HUES48 (cell line): ENCODE results near the gene MACROD2.
A peak's percentile ranks its signal among the peaks of the same experiment; 100 is the strongest.

Experiments used
- H3K27ac ChIP-seq: one replicate; pipeline ENCODE4 v1.7.0; 2013; ENCODE audit warnings: low read depth, low read length, inconsistent platforms
- H3K27me3 ChIP-seq: 2 replicates; pipeline ENCODE4 v1.6.1; 2013; ENCODE audit warnings: mild to moderate bottlenecking, low read length; ENCODE audit not compliant: control insufficient read depth, insufficient read depth
- H3K36me3 ChIP-seq: 2 replicates; pipeline ENCODE4 v1.6.1; 2013; ENCODE audit warnings: low read length; ENCODE audit not compliant: control insufficient read depth, insufficient read depth
- H3K4me1 ChIP-seq: 2 replicates; pipeline ENCODE4 v1.6.1; 2013; ENCODE audit warnings: mild to moderate bottlenecking, low read length; ENCODE audit not compliant: control insufficient read depth, insufficient read depth
- H3K4me3 ChIP-seq: 2 replicates; pipeline ENCODE4 v1.5.1; 2013; ENCODE audit warnings: mild to moderate bottlenecking, low read depth, low read length
- H3K9ac ChIP-seq: 2 replicates; pipeline ENCODE4 v1.6.1; 2013; ENCODE audit warnings: mild to moderate bottlenecking, low read depth, low read length, moderate library complexity
- H3K9me3 ChIP-seq: 2 replicates; pipeline ENCODE4 v1.6.1; 2013; ENCODE audit warnings: low read length; ENCODE audit not compliant: control insufficient read depth, insufficient read depth

The MACROD2 gene

GRCh38 chr20:14848806-14849205 lies 853.5 kb downstream of the MACROD2 start:
- Histone ChIP-seq H3K27ac (no peak overlapping the region), H3K36me3 (no peaks in the 10 kb centered on the region), H3K27me3 (no peaks in the 10 kb centered on the region), H3K9ac (no peak overlapping the region), H3K4me1 (0 out of 2 replicates have a peak, but pooled peaks cover 3% of the 10 kb centered on the region), H3K4me3 (no peak overlapping the region), H3K9me3 (no peaks in the 10 kb centered on the region)

- Histone ChIP-seq H3K4me3 (no peak overlapping the region), H3K9me3 (no peaks in the 10 kb centered on the region), H3K27me3 (no peaks in the 10 kb centered on the region), H3K27ac (no peak overlapping the region), H3K36me3 (no peaks in the 10 kb centered on the region), H3K4me1 (0 out of 2 replicates have a peak, but pooled peaks cover 3% of the 10 kb centered on the region), H3K9ac (no peak overlapping the region)
Observed at GRCh38 chr20:14853079-14853478, 857.8 kb downstream of the MACROD2 start.

DNA sequence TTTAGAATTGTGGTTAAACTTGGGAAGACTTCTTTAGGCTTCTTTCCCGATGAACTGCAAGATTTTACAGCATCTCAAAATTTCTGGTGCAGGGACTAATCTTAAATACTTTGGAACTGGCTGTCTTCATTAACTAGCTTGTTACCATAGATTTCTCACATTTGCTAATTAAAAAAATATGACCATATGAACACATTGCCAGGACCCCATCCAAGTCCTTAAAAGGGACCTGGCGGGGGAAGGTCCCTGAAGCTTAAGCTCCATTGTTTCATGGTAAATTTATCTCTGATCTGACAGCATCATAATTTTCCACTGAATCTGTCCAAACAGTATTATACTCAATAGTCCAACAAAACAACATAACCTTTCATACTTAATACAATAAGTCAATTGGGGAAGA lies 859.9 kb downstream of the MACROD2 start:
- H3K4me1 ChIP-seq, result peaks cover 9% of the 10 kb centered on the region
- H3K36me3 ChIP-seq, result no peaks in the 10 kb centered on the region
- H3K9ac ChIP-seq, result no peak overlapping the region
- no peaks in the 10 kb centered on the region for H3K9me3 ChIP-seq
- H3K27me3 ChIP-seq, result no peaks in the 10 kb centered on the region
- no peak overlapping the region for H3K4me3 ChIP-seq
- H3K27ac ChIP-seq, result no peak overlapping the region

- Histone ChIP-seq H3K4me3 (no peak overlapping the region), H3K9me3 (no peaks in the 10 kb centered on the region), H3K9ac (no peak overlapping the region), H3K27ac (no peak overlapping the region), H3K4me1 (peaks cover 20% of the 10 kb centered on the region), H3K27me3 (no peaks in the 10 kb centered on the region), H3K36me3 (no peaks in the 10 kb centered on the region)
Observed at GRCh38 chr20:14859627-14860026, 864.3 kb downstream of the MACROD2 start.

- H3K4me3 ChIP-seq, result no peak overlapping the region
- H3K9me3 ChIP-seq, result no peaks in the 10 kb centered on the region
- peak overlapping the region; percentile 53 for H3K27ac ChIP-seq
- H3K9ac ChIP-seq, result no peak overlapping the region
- no peaks in the 10 kb centered on the region for H3K36me3 ChIP-seq
- no peaks in the 10 kb centered on the region for H3K27me3 ChIP-seq
- peaks cover 25% of the 10 kb centered on the region for H3K4me1 ChIP-seq
Observed at GRCh38 chr20:14860410-14860814, 865.1 kb downstream of the MACROD2 start.

GRCh38 chr20:14861028-14861699 lies 865.8 kb downstream of the MACROD2 start:
- H3K27ac ChIP-seq, result peak overlapping the region; percentile 53
- H3K4me1 ChIP-seq, result peaks cover 28% of the 10 kb centered on the region
- H3K9me3 ChIP-seq, result no peaks in the 10 kb centered on the region
- H3K4me3 ChIP-seq, result no peak overlapping the region
- H3K36me3 ChIP-seq, result no peaks in the 10 kb centered on the region
- no peak overlapping the region for H3K9ac ChIP-seq
- no peaks in the 10 kb centered on the region for H3K27me3 ChIP-seq

DNA sequence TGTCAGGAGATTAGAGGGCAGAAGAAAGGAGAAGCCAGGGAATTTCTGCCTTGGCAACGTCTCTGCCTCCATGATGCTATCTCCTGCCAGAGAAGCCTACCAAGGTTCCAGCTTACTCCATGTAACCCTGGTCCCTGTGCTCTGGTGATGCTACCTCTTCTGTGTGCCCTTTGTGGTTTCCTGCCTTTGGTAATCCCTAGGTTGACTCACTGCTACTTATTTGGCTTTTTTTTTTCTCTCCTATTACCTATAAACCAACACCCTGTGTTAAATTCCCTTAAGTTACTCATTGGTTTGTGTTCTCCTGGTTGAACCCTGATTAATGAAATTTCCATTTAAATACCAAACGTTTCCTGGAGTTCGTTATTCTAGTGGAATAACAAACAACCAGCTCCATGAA lies 869.9 kb downstream of the MACROD2 start:
- Histone ChIP-seq H3K9ac (no peak overlapping the region), H3K27ac (no peak overlapping the region), H3K4me3 (no peak overlapping the region), H3K27me3 (no peaks in the 10 kb centered on the region), H3K4me1 (peaks cover 21% of the 10 kb centered on the region), H3K36me3 (no peaks in the 10 kb centered on the region), H3K9me3 (no peaks in the 10 kb centered on the region)

DNA sequence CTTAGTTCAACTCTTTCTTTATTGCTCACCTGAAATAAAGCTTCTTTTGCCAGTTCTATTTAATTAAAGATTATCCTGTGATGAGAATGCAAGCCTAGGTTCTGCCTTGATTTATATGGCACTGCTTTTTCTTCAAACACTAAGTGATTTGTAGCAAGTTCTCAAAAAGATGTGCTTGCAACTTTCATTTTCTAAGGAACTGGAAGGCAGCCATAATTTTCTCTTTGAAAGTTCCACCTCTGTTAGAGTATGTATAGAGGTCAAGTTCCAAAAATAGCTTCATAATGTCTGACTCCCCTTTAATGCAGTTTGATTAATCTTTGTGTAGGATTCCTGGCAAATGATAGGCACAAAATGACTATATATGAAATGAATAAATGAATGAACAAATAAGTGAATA lies 870.4 kb downstream of the MACROD2 start:
- Histone ChIP-seq H3K4me3 (no peak overlapping the region), H3K9ac (no peak overlapping the region), H3K36me3 (no peaks in the 10 kb centered on the region), H3K4me1 (peaks cover 18% of the 10 kb centered on the region), H3K9me3 (no peaks in the 10 kb centered on the region), H3K27me3 (no peaks in the 10 kb centered on the region), H3K27ac (no peak overlapping the region)

- no peaks in the 10 kb centered on the region for H3K36me3 ChIP-seq
- peaks cover 8% of the 10 kb centered on the region; the same call in 1 of the 2 replicates for H3K4me1 ChIP-seq
- H3K27me3 ChIP-seq, result no peaks in the 10 kb centered on the region
- no peak overlapping the region for H3K27ac ChIP-seq
- no peak overlapping the region for H3K9ac ChIP-seq
- H3K4me3 ChIP-seq, result no peak overlapping the region
- H3K9me3 ChIP-seq, result no peaks in the 10 kb centered on the region
Observed at GRCh38 chr20:14866841-14867514, 871.7 kb downstream of the MACROD2 start.

DNA sequence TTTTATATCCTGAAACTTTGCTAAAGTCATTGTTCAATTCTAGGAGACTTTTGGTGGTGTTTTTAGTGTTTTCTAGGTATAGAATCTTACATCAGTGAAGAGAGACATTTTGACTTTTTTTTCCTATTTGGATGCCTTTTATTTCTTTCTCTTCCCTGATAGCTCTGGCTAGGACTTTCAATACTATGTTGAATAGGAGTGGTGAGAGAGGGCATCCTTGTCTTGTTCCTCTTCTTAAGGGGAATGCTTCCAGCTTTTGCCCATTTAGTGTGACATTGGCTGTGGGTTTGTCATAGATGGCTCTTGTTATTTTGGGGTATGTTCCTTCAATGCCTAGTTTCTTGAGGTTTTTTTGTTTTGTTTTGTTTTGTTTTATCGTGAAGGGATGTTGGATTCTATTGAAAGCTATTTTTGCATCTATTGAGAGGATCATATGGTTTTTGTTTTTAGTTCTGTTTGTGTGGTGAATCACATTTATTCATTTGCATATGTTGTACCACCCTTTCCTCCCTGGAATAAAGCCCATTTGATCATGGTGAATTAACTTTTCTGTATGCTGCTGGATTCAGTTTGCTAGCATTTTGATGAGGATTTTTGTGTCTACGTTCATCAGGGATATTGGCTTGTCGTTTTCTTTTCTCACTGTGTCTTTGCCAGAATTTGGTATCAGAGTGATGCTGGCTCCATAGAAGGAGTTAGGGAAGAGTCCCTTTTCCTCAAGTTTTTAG lies 882.1 kb downstream of the MACROD2 start:
- no peaks in the 10 kb centered on the region for H3K27me3 ChIP-seq
- H3K9ac ChIP-seq, result no peak overlapping the region
- H3K4me1 ChIP-seq, result no peaks in the 10 kb centered on the region
- no peaks in the 10 kb centered on the region for H3K36me3 ChIP-seq
- no peaks in the 10 kb centered on the region for H3K9me3 ChIP-seq
- no peak overlapping the region for H3K4me3 ChIP-seq
- H3K27ac ChIP-seq, result no peak overlapping the region

- no peaks in the 10 kb centered on the region for H3K36me3 ChIP-seq
- H3K4me3 ChIP-seq, result no peak overlapping the region
- H3K9ac ChIP-seq, result no peak overlapping the region
- no peaks in the 10 kb centered on the region for H3K4me1 ChIP-seq
- no peak overlapping the region for H3K27ac ChIP-seq
- H3K9me3 ChIP-seq, result no peaks in the 10 kb centered on the region
- no peaks in the 10 kb centered on the region for H3K27me3 ChIP-seq
Observed at GRCh38 chr20:14878676-14879019, 883.3 kb downstream of the MACROD2 start.
